HG02588 (cell line): ENCODE data around the gene ZCCHC7.

ENCODE experiments used
- ATAC-seq: cut with Tn5 transposase; IDR thresholded peaks from one replicate; pipeline ENCODE4 v1.9.1; 2021; ENCODE audit warnings: mild to moderate bottlenecking, moderate library complexity; ENCODE audit not compliant: unreplicated experiment

The ZCCHC7 gene

GRCh38 chr9:37206121-37206620 is 85.8 kb downstream of the ZCCHC7 start:
- ATAC-seq = no peak

DNA sequence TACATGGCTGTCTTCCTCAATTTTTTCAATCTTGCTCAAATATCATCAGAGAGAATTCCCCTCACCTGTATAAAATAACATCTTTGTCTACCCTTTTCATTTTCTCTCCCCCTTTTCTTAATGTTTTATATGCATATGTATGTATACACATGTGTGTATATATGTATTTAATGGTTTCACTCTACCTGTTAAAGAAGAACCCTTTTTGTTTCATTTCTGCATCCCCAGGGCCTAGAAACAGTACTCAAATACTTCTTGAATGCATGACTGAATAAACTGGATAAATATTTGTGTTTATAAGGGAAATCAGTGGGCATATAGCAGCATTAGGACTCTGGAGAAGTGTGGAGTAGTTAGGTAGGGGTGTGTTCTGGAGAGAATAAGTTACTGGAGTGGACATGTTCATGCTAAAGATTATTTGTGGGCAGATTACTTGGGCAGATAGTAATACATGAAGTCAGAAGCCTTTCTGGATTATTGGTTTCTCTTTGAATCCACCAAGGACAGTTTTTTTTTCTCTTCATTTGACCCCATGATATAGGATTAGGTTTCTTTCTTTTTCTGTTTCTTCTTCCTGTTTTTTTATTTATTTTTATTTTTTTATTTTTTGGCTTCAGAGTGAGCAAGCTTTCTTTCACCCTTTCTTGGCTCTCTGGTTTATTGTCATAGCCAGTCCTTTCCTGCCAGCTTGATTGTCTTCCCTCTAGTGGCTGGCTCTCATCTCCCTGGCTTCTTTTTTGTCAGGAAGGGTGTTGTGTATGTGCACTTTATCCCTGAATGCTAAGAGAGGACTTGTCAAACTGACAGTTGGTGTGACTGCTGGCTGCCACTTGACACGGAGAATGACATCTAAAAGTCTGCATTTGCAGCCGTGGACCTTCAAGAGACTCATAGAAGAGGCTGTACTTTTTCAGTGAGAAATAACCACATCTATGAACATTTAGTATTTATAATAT is 89.3 kb downstream of the ZCCHC7 start:
- no peak for ATAC-seq

DNA sequence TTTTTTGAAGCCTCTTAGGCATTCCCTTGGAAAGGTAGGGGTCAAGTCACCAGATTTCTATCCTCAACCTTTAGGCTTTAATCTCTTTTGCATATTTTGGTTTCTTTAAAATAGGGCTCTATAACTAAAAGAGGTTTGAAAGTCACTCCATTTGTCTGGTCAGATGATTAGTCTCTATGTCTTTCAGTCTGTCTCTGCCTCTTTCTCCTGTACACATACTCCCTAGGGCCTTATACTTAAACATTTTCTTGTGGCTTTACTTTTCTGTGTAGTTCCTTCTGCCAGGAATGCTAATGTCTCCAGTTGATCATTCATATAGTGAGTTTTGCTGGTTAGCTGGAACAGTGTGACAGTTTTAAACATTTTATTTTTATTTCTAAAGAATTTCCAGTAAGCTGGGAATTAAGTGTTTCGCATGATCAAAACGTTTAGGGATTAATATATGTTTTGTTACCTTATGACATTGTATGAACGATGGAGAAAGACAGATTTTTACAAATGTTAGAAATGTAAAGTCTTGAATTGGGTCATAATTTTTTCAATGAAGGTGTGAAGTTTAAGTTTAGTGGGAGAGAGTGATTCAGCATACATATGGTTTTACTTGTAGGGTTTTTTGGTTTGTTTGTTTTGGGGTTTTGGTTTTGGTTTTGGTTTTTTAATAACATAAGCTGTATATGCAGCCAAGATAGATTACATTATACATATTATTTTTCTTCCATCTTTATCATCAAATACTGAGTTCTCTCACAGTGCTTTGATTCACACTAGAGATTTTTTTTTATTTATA is 90.6 kb downstream of the ZCCHC7 start:
- ATAC-seq = no peak

- ATAC-seq = no peak
Measured at GRCh38 chr9:37212435-37212834, 92.1 kb downstream of the ZCCHC7 start.

DNA sequence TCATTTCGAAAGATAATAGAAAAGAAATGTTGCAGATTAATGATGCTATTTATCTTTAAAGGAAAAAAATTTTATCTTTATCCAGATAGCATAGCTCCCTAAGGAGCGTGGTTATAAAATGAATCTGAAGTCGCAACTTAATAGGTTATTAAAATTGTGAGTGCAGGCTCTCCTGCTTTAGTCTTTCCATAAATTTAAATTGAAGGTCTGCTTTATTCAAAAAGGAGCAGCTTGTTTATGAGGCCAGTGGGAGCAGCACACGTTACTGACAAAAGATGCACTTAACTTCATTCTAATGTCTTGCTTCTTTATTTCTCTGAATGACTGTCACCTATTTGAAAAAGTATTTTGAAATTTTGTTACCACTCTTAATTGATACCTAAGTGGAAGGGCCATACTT is 95.0 kb downstream of the ZCCHC7 start:
- ATAC-seq = no peak

DNA sequence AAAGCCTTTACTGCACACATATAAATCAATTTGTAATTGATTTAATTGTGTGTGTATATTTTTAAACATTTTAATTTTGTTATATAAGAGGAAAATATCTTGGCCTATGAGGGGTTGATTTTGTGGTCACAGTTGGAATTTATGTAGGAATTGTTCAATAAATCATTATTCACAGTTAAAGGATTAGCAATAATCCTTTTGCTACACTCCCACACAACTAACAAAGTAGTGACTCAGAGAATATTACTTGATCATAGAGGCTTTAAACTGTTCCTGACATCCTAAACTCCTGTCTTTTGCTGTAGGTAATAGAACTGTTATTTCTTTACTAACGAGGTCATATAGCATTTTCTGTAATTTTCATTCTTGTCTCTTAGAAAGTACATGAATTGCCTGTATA is 95.5 kb downstream of the ZCCHC7 start:
- no peak for ATAC-seq

- no peak for ATAC-seq
Measured at GRCh38 chr9:37217161-37217560, 96.8 kb downstream of the ZCCHC7 start.

DNA sequence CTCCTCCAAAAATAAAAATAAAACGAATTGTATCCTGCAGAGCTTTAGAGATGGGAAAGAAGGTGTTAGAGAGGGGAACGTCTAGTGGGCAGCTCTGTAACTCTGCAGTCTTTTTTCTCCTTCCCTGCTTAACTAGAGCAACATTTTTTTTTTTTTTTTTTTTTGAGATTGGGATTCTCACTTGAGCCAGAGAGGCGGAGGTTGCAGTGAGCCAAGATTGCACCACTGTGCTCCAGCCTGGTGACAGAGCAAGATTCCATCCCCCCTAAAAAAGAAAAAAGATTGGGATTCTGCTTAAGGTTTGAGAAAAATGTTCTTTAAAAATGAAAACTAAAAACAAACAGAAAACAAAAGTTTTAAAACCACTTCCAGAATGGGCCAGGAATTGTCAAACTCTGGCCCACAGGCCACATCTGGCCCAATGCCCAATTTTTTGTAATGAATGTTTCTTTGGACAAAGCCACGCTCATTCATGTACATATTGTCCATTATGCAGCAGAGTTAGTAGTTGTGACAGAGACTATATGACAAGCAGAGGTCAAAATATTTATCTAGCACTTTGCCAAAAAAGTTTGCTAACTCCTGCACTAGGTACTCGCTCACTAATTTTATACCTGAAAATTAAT is 98.5 kb downstream of the ZCCHC7 start:
- ATAC-seq = no peak

DNA sequence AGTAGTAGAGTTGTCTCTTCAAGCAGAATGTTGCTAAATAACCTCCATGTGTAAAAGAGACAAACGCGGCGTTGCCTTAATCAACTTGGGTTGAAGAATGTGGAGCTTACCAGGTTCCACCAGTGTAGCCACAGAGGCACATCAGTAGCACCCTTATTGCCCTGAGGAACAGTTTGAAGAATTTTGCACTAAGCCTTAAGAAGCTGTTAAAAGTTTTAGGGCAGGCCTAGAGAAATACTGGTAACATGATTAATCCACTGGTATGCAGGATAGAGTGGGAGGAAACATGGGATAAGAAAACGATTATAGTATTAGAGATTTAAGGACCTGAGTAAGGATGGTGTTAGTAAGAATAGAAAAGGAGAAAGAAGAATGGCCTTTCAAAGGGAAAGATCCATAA is 100.6 kb downstream of the ZCCHC7 start:
- no peak for ATAC-seq

DNA sequence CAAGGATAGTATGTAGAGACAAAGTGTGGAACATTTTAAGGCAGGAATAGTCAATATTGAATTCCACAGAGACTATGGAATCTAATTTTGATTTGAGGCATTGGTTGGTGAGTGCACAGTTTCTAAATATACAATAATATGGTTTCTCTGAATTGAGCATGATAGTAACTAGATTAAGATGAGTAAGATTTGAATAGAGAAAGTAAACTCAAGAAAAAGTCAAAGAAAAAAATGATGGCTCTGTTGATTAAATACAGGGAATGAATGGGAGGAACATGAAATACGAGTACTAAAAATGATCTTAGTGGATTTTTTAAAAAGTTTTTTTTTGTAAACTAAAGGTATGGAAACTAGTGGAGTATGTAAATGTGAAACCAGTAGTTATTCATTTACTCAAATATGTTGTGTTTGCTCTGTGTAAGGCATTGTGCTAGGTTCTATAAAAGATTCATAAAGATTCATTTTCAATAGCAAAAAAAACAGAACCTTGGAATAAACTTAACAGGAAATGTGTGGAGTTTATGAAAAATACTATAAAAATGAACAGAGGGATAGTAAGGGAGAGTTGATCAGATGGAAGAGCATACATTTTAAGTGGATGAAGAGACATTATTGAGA is 101.2 kb downstream of the ZCCHC7 start:
- ATAC-seq = no peak

GRCh38 chr9:37229455-37229854 is 109.1 kb downstream of the ZCCHC7 start:
- ATAC-seq = no peak

DNA sequence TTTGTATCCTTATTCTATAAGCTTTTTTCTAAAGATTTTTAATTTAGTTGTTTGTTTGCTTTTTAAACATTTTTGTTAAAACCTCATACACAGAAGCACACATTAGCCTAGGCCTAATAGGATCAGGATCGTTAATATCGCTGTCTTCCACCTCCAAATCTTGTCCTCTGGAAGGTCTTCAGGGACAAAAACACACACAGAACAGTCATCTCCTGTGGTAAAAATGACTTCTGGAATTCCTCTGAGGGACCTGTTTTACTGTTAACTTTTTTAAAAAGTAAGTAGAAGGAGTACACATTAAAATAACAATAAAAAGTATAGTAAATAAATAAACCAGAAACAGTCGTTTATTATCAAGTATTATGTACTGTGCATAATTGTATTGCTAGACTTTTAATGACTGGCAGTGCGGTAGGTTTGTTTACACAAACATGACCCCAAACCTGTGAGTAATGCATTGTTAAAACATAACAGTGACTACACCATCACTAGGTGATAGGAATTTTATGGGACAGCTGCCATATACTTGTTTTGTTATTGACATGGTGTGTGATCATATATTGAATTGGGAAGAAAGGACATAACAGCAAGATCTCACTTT is 109.6 kb downstream of the ZCCHC7 start:
- ATAC-seq = no peak

GRCh38 chr9:37236822-37237221 is 116.4 kb downstream of the ZCCHC7 start:
- ATAC-seq = no peak

DNA sequence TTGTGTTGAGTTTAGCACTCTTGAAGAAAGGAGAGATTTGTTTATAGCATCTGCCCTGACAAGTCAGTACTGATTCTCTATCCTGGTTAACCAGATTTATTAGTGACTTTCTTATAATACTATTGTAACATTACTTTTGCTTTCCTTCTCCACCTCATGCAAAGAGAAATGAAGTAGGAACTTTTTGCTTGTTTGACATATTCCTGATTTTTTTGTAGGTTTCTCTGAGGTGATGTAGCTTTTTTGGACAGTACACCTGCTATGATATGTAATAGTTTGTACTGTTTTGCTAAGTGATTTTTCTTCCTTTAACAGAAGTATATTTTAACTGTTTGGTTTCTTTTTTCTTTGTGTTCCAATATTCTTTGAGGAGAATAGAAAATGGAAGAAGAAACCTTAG is 117.7 kb downstream of the ZCCHC7 start:
- no peak for ATAC-seq

DNA sequence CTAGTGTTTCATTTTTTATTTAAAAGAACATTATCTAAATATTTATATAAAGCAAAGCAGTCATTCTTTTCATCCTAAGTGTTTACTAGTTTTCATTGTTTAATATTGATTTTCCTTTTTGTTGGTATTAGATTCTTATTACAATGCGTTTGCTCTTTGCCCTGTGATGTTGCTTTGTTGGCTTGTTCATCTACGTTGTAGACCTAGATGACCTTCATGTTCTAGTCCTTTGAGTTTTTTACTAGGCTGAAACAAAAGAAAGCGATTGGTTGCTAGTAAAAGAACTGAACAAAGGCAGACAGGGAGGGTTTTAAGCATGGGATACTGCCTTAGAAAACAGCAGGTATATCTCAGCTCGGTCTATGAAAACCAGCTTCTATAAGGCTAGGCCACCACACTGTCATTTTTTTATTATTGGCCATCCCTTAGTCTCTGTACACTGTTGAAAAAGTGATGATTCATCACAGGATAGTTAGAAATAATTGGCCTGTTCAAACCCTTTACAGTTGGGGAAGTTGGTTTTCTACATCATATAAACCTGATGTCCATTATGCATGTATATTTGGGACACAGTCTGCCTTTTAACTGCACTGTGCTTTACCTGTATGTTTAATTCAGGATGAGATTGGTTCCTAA is 119.0 kb downstream of the ZCCHC7 start:
- ATAC-seq = no peak

- ATAC-seq = no peak
Measured at GRCh38 chr9:37239921-37240320, 119.5 kb downstream of the ZCCHC7 start.

DNA sequence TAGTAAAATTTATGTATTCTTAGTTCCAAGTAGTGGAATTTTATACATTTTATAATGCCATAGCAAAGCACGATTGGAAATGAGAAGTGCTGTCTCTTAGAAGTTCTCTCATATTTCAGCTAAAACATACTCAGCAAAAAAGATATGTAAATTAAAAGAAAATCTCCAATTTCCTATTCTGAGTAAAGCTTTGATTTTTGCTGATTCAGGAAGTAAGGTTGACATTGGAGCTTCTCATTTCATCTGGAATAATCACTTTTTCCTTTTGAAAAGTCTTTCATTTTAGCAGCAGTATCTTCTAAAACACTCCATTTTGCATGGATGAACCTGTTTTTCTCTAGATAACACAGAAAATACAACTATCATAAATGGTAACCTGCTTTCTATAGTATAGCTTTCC is 121.0 kb downstream of the ZCCHC7 start:
- ATAC-seq = no peak

- no peak for ATAC-seq
Measured at GRCh38 chr9:37242089-37242488, 121.7 kb downstream of the ZCCHC7 start.

GRCh38 chr9:37243588-37244345 is 123.4 kb downstream of the ZCCHC7 start:
- no peak for ATAC-seq
